Activated CD8-positive, alpha-beta memory T cell treated with anti-CD3 and anti-CD28 coated beads, Interleukin-2, amount 50 U/mL, for 24 hours (primary cell): ENCODE measurements around the gene FBLN1.
"Not testable (repeated sequence)": the region's sequence is repeated elsewhere in the genome, so short reads cannot be mapped to it uniquely, and the experiment has no call there.

Experiments
- DNase-seq: peaks from one replicate; pipeline ENCODE4 v3.0.0-alpha.2; 2020; ENCODE audit errors: extremely low read depth

Gene FBLN1

DNA sequence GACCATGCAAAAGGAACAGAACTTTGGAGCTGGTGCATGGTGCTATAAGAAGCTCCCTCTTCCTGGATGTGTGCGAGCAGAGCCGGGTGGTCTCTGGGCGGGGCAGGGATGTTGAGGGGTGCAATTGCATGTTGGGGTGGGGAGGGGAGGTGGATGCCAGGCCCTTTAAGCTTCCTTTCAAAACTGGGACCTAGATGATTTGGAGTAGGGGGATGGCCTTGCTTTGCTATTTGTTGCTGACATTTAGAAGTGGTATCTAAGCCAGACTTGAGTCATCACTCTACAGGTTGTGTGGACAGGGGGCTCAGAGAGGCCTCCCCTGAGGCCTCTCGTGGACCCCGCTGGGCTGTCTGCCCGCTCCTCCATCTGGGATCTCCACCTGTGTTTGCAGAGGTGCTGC is 24.8 kb downstream of the FBLN1 start:
- DNase-seq, result no peak

DNA sequence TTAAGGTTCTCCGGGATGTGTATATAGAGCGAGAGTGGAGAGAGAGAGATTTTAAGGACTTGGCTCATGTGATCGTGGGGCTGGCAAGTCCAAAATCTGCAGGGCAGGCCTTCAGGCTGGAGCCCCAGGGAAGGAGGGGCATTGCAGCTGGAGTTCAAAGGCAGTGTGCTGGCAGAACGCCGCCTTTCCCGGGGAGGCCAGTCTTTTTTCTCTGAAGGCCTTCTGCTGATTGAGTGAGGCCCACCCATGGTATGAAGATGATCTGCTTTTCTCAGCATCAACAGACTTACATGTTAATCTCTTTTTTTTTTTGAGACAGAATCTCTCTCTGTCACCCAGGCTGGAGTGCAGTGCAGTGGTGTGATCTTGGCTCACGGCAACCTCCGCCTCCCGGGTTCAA is 25.4 kb downstream of the FBLN1 start:
- DNase-seq, result no peak

DNA sequence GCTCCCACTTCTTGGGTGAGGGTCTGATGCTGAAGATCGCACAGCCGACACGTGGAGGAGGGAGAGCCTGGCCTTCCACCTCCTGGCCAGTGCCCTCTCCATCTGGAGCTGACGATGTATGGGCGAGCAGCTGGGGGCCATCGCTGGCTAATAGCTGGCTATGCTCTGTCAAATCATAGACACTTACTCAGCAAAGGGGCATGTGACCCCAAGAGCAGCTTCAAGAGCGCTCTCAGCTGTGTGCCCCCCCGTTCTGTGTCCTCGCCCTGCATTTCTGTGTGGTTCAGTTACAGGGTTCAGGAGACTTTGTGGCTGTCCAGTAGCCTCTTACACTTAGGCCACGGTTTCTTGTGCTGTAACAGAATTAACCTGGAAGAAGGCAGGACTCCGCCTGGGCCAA is 26.4 kb downstream of the FBLN1 start:
- no peak for DNase-seq

DNA sequence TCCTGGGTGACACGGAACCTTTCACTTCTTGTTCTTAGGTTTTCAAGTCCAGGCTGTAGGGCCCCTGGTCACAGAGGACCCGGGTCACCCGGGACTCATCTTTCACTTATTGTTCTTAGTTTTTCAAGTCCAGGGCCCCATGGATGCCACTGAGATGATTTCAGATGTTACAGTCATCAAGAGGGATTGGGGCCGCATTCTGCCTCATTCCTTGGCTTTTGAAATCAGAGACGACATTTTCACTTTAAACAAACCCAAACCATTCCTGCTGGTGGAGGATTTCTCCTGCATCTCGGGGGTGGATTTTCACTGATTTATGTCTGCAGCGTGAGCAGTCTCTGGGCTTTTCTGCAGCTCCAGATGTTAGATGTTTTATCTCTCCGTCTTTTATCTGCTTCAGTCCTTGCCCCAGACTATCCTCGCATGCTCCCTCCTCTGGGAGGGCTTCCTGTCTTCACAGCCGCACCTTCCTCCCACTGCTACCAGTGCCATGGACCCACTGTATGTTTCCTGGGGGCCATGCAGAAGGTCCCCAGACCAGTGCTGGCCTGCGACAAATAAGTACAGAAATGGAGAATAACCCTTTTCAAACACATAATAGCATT is 27.4 kb downstream of the FBLN1 start:
- no peak for DNase-seq

DNA sequence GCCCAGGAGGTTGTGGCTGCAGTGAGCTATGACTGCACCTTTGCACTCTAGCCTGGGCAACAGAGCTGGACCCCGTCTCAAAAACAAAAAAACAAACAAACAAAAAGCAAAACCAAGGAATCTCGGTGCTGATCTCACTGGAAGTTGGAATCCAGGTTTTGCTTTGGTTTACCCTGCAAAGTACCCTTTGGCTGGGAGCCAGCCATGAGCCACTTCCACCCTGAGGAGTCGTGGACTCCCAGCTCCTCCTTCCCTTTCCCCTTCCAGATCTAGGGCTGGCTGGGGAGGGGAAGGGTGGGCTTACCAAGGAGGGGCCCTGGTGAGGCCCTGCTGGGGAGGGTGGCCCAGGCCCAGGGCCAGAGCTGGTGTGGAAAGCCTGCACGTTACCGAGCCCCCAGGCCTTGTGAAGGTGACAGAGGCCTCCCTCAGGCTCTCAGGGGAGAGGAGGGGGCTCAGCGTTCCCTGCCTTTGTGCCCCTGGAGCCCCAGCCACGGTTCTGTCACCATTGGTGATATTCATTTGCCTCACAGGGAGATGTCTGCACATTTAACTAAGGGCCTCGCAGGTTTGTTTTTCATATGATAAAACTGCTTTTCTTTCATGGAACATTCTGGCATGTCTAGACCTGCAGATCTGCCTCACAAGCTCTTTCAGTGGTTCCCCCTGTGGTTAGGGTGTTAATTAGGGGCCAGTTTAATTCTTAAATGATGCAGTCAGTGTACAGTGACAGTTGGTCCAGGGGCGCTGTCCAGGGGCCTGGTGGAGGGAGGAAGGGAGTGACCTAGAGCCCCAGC is 29.0 kb downstream of the FBLN1 start:
- no peak for DNase-seq

DNA sequence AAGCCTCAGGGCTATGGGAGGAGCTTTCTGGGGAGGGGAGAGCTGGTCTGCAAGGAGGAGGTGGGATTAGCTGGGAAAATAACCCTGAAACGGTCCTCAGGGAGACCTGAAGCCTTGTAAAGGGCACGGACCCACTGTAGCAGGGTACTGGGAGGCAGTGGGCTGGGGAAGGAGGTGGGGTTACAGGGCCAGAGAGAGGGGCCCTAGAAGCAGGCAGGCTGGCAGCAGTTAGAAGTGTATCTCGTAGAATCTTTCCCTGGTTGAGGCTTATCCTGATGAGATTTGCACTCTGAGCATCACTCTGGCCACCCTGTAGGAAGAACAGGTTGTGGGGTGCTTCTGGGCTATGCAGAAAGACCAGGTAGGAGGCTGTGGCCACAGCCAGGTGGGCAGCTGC is 29.6 kb downstream of the FBLN1 start:
- DNase-seq, result no peak

DNA sequence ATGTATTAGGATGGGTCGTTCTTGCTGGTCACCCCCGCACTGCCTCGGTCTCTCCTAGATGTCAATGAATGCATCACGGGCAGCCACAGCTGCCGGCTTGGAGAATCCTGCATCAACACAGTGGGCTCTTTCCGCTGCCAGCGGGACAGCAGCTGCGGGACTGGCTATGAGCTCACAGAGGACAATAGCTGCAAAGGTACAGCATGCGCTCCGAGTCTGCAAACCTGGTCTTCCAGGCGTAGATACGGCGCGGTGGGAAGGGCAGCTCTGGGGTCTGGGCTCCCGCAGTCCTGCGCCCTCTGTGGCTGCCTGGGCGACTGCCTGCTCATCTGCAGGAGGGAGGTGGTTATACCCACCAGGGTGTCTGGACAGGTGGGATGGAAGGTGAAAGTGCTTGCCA is 31.0 kb downstream of the FBLN1 start:
- no peak for DNase-seq

DNA sequence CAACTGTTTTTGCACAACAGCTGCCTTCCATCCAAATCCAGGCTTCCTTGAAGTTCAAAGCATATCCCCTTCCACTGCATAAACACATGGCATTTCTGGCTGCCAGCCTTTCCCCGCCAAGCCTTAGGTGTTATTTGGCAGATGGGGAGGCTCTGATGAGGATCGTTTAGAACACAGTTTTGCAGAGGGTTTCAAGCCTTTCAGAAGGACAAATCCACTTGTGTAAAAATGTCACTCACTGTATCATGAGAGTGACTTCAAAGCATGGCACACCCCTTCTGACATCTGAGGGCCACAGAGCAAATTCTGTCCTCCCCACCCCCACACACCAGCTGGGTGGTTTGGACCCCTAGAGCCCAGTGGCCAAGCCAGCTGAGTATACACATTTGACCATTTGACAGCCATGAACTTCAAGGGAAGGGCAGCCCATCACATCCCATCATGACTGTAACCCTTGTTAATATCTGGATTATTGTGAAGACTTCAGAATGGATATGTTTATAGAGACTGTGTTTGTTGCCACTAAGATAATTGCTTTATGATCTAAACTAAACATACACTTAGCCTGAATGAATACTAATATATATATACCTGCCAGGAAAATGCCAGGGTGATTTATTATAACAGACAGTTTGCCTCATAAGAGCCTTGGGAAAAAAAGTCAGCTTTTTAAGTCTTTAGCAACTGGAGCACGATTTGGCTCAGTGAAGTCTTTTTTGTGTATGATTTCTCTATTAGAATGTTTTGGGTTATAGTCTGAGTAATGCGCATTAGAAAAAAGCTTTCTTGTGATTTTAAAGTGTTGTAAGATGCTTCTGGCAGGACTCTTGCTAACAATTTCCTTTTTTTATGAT is 31.9 kb downstream of the FBLN1 start:
- DNase-seq, result no peak

DNA sequence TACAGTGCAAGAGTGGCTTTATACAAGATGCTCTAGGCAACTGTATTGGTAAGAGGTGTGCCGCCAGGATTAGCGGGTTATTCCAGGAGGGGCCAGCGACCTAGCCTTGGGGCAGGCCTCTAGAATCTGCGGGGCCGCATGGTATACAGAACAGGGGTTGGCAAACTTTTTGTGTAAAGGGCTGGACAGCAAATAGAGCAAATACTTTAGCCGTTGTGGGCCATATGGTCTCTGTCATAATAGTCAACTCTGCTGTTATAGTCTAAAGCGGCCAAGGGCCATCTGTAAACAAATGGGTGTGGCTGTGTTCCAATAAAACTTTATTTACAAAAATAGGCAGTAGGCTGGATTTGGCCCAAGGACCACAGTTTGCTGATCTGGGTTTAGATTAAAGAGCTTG is 32.6 kb downstream of the FBLN1 start:
- DNase-seq, result no peak

DNA sequence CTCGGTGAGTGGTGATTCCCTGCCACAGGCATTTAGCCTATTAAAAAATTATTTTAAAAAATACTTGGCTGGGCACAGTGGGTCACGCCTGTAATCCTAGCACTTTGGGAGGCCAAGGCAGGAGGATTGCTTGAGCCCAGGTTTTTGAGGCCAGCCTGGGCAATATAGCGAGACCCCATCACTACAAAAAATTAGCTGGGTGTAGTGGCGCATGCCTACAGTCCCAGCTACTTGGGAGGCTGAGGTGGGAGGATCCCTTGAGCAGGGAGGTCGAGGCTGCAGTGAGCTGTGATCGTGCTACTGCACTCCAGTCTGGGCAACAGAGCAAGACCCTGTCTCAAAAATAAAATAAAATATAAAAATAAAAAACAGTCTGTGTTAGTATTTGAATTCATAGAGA is 33.2 kb downstream of the FBLN1 start:
- DNase-seq, result not testable (repeated sequence)

DNA sequence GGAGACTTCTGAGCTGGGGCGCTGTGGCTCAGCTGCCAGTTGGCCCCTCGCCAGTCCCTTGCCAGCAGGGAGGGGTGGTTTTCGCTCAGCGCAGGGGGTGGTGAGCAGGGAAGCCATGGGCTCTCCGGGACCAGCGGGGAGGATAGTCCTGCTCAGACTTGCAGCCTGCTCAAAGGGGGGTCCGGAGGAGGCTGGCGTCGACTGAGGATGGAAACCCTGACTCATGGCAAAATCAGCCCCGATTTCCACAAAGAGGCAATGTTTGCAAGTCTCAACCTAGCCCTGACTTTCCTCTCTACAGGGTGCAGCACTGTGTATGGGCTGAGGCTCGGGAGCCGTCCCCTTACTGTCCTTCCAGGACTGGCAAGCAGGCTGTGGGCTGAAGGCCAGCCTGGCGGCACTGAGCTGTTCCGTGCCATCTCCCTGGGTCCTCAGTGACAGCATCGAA is 35.1 kb downstream of the FBLN1 start:
- no peak for DNase-seq

DNA sequence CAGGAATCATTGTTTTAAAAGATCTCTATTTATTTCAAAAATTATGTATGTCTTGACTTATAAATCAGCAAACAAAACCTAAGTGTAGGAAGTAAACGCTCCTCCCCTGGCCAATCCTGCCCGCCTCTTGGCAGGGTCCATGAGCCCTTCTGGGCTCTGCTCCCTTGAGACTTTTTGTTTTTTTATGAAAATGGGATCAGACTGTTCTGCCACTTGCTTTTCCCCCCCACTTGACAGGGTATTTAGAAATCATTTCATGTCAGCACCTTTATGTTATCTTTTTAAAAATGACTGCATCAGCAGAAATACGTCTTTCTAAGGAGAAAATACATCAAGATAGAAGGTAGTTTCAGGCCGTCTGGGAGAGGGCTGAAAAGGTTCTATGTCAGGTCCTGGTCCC is 35.6 kb downstream of the FBLN1 start:
- no peak for DNase-seq

DNA sequence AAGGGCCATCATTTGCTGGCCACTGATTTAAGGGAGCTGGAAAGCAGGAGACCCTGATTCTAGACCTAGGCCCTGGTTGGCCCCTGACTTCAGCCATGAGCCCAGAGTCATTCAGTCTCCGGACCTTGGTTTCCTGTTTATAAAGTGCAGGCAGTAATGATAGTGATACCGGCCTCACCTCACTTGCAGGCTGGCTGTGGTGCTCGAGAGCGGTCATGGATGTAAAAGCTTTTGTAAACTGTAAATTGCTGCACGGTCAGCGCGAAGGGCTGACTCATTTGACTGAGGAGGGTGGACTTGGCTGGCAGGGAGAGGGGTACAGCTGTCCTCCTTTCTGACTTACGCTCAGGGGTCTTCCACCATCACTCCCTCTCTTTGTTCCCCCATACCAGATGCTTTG is 37.4 kb downstream of the FBLN1 start:
- DNase-seq, result no peak

DNA sequence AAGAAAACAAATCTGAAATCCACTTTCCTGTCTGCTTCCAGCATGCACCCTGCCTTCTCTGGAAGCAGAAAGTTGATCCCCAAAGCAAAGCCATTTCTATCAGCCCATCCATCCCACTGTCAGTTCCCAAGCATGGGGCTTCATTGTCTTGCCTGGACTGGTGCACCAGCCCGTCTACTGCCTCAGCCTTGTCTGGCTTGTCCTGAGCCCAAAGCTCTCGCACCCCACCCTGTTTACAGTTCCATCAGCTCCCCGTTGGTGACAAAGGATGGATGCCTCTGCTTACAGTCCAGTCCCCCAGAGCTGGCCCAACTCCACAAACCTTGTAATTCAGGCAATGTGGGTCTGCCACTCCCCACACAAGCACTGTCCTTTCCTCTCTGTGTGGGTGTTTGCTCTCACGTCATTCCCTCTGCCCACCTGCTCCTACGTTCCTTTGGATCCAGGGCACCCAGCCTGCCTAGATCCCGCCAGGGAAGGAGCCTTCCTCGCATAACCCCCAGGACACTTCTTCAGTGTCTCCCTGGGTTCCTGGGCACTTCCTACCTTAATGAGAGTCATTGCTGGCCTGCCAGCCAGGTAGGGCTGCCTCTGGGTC is 38.8 kb downstream of the FBLN1 start:
- DNase-seq, result no peak

DNA sequence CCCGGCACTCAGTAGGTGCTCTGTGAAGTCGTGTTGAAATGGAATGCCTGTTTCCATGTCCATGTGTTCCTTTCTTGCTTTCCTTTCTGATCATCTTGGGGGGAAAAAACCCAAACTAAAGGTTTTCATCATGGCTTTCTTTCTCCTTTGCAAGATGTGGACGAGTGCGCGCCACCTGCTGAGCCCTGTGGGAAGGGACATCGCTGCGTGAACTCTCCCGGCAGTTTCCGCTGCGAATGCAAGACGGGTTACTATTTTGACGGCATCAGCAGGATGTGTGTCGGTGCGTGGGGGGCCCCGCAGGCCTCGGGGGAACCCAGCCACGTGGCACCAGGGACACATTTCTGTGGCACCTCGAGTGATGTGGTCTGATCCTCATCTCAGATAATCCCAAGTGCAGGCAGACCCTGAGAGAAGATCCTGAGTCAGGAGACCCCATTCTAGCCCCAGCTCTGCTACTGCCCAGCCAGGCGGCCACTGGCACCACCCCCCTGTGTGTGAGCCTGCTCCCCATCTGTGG is 39.4 kb downstream of the FBLN1 start:
- DNase-seq, result no peak

DNA sequence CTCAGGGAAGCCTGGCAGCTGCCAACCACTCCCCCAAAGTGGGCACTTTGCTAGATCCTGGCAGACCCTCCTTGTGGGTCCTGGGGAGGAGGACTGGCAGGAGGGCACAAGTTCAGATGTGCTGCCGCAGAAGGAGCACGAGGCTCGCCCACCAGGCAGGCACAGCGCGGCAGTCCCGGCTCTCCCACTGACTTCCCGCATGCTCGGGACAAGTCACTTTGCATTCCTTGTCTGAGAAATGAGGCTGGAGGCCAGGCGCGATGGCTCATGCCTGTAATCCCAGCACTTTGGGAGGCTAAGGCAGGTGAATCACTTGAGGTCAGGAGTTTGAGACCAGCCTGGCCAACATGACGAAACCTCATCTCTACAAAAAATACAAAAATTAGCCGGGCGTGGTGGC is 40.1 kb downstream of the FBLN1 start:
- DNase-seq, result not testable (repeated sequence)

DNA sequence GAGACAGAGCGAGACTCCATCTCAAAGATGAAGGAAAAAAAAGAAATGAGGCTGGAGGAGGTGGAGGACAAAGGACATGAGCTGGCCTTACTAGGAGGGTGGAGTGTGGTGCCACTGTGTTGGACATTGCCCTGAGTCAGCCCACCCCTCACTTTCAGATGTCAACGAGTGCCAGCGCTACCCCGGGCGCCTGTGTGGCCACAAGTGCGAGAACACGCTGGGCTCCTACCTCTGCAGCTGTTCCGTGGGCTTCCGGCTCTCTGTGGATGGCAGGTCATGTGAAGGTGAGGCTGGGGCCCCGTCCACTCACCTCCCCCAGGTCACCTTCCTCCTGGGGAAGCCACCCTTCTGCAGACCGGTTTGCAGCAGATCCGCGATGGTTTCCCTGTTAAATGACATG is 40.6 kb downstream of the FBLN1 start:
- no peak for DNase-seq

DNA sequence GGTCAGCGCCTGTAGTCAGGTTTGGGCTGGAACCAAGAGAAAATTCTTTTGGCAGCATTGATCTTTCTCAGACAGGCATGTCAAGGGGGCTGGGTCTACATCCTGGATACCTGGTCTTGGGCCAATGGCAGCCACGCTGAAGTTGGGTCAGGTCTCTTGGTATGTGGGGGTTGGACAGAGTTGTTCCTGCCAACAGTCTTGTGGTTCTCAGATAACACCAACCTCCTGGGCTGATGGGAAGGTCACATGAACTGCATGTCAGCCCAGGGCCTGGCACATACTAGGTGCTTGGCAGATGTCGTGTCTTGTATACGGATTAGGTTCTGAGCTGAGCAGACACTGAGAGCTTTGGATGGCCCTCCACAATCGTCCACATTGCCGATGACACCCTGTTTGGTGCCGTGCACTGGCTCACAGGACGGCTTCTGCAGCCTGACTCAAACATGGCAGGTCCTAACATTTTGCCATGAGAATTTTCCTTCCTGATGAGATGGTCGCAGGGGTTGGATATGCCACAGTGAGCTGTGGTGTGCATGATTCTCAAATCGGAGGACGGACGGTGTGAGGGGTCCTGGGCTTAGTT is 42.0 kb downstream of the FBLN1 start:
- no peak for DNase-seq

DNA sequence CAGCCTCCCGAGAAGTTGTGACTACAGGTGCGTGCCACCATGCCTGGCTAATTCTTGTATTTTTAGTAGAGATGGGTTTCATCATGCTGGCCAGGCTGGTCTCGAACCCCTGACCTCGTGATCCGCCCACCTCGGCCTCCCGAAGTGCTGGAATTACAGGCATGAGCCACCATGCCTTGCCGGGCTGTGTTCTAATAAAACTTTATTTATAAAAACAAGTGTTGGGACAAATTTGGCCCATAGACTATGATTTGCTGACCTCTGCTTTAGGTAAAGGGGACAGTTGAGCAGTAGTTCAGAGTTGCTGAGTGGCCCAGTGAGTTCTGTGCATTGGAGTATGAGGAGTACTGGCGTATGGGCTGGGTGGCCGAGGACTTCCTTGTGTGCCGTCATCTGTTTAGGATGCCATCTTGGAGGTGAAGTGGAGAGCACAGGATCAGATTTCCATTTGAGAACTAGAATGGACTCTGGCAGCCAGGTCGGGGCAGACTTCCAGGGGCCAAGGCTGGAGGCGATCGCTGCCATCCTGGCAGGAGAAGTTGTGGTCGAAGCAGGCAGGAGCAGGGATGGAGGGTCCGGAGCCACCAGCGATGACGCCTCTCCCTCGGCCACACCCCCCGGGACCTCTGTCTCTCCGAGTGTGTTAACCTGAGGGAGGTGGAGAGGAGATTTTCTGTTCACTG is 43.8 kb downstream of the FBLN1 start:
- no peak for DNase-seq

DNA sequence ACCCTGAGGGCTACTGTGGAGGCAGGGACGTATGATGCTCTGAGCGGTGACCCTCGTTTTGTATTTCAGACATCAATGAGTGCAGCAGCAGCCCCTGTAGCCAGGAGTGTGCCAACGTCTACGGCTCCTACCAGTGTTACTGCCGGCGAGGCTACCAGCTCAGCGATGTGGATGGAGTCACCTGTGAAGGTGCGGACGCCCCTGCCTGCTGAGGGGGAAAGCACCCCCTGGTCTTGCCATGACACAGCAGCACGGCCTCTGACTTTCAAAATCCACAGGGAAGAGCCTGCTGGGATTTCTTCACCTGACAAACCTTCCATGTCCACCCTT is 44.3 kb downstream of the FBLN1 start:
- DNase-seq, result no peak

DNA sequence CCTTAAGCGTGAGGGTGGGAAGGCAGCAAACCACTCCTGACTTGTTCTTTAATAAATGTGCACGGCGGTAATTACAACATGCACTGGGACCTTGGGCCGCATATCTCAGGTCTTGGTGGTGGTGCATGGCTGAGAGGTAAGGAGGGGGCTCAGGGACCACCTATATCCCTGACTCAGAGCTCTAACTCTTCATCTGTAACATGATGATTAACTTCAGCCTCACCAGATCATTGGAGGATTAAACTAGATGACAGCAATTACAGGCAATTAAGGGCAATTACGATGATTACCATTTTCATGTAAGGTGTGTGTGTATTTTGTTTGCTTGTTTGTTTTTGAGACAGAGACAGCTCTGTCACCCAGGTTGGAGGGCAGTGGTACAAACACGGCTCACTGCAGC is 45.0 kb downstream of the FBLN1 start:
- DNase-seq, result no peak
